ENCODE data around the gene USP35.

DNA sequence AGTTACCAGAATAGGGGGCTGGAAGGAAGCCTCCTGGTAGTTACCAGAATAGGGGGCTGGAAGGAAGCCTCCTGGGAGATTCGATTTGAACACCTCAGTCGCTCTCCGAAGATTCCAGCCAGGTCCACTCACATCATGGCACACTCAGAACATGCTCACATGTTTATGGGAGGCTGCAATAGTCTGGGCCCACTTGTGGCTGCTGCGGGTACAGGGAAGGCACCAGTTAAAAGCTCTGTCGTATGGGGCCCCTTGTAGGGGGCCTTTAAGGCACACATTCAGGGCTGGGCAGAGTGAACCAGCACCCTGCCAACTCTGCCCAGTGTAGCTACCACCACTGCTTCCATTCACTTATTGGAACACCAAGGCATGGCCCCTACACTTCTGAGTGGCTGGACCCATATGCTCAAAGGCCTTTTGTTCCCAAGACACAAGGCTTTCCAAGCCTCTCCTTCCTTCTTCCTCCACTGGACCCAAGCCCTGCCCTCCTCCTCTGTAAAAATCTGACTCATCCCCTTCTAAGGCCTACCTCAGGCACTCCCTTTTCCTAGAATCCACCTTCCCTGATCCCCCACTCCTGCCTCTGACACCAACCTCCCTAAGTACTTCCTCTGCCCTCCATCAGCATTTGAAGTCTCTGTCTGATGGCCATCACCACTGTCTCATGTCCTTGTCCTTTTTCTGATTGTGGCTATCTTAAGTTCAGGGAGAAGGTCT, 28.0 kb downstream of the USP35 start:
- TF ChIP-seq, protein P1, sequence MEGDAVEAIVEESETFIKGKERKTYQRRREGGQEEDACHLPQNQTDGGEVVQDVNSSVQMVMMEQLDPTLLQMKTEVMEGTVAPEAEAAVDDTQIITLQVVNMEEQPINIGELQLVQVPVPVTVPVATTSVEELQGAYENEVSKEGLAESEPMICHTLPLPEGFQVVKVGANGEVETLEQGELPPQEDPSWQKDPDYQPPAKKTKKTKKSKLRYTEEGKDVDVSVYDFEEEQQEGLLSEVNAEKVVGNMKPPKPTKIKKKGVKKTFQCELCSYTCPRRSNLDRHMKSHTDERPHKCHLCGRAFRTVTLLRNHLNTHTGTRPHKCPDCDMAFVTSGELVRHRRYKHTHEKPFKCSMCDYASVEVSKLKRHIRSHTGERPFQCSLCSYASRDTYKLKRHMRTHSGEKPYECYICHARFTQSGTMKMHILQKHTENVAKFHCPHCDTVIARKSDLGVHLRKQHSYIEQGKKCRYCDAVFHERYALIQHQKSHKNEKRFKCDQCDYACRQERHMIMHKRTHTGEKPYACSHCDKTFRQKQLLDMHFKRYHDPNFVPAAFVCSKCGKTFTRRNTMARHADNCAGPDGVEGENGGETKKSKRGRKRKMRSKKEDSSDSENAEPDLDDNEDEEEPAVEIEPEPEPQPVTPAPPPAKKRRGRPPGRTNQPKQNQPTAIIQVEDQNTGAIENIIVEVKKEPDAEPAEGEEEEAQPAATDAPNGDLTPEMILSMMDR (IDR thresholded peaks at IDR 0.05) = no peak
- no peak for TF ChIP-seq POLR2A (IDR thresholded peaks at IDR 0.05)
